GM12864 (cell line): ENCODE results near the gene RNPEP.

Source experiments
- DNase-seq: peaks from one replicate; pipeline ENCODE4 v3.0.0-alpha.2; 2011; ENCODE audit warnings: low read depth
- H3K4me3 ChIP-seq: 2 replicates; pipeline ENCODE4 v1.5.1; 2011; ENCODE audit warnings: mild to moderate bottlenecking, low read depth, low read length, control low read depth
- TF ChIP-seq, protein P1 (sequence below): IDR thresholded peaks from 2 replicates; pipeline ENCODE4 v1.5.1; 2011; ENCODE audit warnings: low read depth, mild to moderate bottlenecking, moderate library complexity, low read length, control low read depth, inconsistent platforms; ENCODE audit errors: missing control alignments

RNPEP gene

DNA sequence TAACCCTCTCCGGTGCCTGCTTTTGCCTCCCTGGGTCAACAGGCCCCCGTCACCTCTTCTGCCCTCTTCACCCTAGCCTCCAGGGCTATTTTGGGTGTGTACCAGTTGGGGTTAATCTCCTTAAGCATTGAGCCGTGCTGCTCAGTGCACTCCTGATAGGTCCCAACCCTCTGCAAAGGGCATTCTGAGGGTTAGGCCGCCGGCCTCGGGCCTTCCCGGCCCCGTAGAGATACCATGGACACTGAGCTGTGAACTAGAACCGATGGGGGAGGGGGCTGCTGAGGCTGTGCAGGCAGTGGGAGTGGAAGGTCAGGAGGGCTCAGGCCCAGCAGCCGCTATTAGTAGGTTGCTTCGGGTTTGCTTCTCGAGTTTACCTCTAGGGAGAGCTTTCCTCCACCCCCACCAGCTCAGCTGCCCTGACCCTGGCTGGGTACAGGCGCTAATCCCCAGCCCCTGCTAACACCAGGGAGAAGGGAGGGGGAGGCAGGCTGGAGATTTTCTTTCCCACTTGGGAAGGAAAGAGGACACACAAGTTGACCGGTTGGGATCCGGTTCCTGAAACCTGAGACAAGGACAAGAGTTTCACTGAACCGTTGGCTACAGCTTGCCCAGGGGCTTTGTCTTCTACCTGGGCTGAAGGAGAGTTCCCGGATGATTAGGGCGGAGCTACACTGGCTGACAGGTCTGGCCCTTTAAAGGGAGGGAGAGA is 40.9 kb upstream of the RNPEP start:
- H3K4me3 ChIP-seq, result no peak overlapping the region
- TF ChIP-seq, protein P1, sequence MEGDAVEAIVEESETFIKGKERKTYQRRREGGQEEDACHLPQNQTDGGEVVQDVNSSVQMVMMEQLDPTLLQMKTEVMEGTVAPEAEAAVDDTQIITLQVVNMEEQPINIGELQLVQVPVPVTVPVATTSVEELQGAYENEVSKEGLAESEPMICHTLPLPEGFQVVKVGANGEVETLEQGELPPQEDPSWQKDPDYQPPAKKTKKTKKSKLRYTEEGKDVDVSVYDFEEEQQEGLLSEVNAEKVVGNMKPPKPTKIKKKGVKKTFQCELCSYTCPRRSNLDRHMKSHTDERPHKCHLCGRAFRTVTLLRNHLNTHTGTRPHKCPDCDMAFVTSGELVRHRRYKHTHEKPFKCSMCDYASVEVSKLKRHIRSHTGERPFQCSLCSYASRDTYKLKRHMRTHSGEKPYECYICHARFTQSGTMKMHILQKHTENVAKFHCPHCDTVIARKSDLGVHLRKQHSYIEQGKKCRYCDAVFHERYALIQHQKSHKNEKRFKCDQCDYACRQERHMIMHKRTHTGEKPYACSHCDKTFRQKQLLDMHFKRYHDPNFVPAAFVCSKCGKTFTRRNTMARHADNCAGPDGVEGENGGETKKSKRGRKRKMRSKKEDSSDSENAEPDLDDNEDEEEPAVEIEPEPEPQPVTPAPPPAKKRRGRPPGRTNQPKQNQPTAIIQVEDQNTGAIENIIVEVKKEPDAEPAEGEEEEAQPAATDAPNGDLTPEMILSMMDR, result no peak
- DNase-seq, result no peak

DNA sequence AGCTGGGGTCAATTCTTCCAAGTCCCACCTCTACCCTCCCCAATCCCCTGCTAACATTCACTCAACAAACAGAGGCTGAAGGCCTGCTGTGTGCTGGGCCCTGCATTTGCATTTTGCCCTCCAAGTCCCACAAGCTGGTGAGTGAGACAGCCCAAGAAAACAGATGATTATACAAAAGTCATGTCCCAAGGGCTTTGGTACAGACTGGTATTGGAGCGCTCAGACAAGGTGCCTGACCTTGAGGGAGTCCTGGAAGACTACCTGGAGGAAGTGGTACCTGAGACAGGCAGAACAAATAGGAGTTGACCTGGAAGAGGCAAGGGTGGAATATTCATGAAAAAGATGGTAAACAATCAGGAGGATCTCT is 40.3 kb upstream of the RNPEP start:
- TF ChIP-seq, protein P1, result no peak
- DNase-seq, result no peak

DNA sequence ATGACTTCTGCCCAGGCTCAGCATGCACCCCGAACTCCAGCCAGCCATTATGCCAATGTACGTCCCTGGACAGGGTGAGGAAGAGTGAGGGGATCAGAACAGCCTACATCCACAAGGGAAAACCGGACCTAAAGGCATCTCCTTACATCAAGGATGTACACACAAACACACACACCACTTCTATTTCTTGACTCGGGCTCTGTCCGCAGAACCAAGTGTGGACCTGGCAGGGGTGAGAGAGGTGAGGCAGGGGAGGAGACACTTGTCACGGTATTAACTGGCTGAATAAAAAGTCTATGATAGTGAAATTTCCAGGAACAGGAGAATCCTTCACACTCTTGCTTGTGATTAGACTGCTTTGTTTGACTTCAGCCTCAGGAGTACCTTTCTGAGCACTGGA is 38.4 kb upstream of the RNPEP start:
- H3K4me3 ChIP-seq, result no peak overlapping the region
- TF ChIP-seq, protein P1, result no peak

More for the DNA sequence above, 40.3 kb upstream of the RNPEP start:
- H3K4me3 ChIP-seq, result no peak overlapping the region

DNA sequence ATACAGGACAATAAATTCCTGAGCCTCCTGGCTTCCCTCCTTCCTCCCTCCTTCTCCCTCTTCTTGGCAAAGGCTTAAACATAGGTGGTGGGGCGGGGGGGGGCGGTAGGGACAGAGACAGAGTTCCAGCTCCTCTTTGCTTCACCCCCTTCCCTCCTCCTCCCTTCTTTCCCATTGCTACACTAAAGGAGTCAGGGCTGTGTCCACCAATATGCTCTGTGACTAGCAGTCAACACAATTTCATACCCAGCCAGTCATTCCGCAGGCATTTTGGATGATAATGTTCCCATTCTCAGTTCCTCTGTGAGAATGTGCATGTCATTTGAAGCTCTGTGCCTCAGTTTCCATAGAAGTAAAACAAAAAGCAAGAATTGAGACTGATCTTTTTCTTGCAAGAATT is 37.8 kb upstream of the RNPEP start:
- H3K4me3 ChIP-seq, result no peak overlapping the region
- DNase-seq, result no peak
- TF ChIP-seq, protein P1, result no peak

More for the DNA sequence above, 38.4 kb upstream of the RNPEP start:
- no peak for DNase-seq

- no peak for DNase-seq
- no peak overlapping the region for H3K4me3 ChIP-seq
- TF ChIP-seq, protein P1, result peak; percentile 29
These were observed 37.3 kb upstream of the RNPEP start for GRCh38 chr1:201945157-201945556.

- DNase-seq, result no peak
- no peak overlapping the region for H3K4me3 ChIP-seq
- TF ChIP-seq, protein P1, result no peak
These were observed 36.6 kb upstream of the RNPEP start for GRCh38 chr1:201945863-201946223.
